Activated T-cell treated with anti-CD3 and anti-CD28 coated beads for 48 hours (primary cell): ENCODE measurements around the gene CD55.
"Not testable (repeated sequence)": the region's sequence is repeated elsewhere in the genome, so short reads cannot be mapped to it uniquely, and the experiment has no call there.

Source experiments
- DNase-seq: peaks from one replicate; pipeline ENCODE4 v3.0.0-alpha.2; 2020; ENCODE audit warnings: low read depth

Gene CD55

DNA sequence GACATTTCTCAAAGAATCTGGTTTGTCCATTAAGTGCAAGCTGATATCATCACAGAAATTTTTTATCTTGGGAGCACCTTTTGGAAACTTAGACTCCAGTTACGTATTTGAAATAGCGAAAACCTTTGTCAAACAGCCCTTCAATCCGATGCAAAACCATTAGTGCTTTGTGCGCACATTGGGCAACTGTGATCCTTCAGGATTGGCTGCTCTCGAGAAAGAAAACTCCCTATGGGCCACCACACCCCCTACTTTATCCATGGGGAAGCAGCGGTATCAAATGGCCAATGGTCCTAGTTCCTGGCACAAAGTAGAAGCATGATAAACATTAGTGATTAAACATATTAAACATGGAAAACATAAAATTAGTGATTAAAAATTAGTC lies 16.0 kb upstream of the CD55 start:
- no peak for DNase-seq

DNA sequence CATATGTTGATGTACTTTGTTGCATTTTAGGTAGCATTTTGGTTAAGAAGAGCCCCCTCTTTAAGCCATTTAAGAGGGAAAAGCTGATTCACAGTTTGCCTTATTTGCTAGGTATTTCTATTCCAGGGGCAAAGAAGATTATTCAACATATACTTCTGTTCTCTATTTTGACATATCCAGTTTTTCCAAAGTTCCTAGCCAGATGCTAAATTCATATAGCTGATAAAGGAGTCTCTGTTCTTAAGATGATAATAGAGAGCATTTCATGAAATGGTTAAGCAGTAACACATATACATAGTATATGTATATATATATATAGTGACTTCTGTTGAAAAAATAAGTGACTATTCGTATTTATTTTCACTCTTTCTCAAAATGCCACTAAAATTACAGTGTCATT lies 15.5 kb upstream of the CD55 start:
- DNase-seq, result no peak

DNA sequence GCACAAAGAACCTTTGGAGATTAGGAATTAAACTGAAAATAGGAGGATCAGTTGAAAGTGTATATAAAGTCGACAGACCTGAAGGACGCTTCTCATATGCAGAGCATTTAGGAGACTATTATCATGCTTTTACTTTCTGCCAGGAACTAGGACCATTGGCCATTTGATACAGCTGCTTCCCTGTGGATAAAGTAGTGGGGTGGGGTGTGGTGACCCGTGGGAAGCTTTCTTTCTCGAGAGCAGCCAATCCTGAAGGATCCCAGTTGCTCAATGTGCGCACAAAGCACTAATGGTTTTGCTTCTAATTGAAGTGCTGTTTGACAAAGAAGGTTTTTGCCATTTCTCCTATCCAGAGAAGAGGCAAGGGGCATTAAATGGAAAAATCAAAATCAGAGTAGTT lies 14.9 kb upstream of the CD55 start:
- no peak for DNase-seq

DNA sequence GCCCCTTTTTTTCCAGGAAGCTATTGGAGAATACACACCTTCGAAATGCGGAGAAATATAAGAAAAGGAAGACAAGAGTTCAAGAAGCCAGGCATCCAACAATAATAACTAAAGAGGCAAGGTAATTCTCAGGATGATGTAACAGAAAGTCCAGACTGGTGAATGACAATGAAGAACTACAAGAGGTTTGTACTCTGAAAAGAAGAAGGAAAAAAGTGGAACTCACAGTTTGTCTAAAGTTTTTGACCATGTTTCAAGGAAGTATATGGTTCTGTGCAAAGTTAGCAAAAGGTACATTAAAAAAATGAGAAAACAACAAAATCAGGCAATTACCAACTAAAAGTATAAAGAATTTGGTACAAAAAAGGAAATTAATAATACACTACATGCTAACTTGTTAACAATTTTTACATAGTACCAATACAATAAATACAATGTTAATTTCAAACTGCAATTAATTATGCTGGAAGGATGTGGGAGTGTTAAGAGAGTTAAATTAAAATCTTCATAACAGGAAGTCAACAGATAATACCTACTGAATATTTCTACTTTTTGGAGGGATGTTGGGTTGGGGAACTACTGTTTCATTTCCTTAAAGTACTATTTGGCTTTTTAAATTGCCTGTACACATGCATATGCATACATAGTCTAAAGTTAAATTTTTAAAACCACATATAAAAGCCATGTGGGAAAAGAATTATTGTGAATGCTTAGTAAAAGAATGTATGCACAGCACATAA lies 12.9 kb upstream of the CD55 start:
- DNase-seq, result no peak

GRCh38 chr1:207309745-207310273 lies 11.7 kb upstream of the CD55 start:
- no peak for DNase-seq

GRCh38 chr1:207311888-207312603 lies 9.4 kb upstream of the CD55 start:
- DNase-seq, result no peak

- DNase-seq, result no peak
These were observed 8.9 kb upstream of the CD55 start for GRCh38 chr1:207312604-207312920.

GRCh38 chr1:207313131-207313530 lies 8.3 kb upstream of the CD55 start:
- DNase-seq, result no peak

DNA sequence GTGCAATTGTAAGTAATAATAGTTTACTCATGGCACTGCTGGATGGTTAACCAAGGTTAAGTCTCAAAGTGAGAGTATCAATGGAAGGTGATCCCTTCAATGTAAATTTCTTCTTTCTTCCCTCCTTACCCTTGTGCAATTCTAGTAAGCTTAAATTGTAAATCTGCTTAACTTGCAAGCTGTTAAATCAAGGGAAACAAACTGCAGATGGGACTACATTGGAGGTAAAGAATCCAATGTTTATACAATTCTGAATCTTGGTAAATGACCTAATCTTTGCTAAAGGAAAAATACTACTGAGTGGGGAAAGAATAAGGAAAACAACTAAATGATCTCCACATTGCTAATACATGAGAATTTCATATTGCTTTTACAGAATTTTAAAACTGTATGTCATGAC lies 6.7 kb upstream of the CD55 start:
- DNase-seq, result no peak

DNA sequence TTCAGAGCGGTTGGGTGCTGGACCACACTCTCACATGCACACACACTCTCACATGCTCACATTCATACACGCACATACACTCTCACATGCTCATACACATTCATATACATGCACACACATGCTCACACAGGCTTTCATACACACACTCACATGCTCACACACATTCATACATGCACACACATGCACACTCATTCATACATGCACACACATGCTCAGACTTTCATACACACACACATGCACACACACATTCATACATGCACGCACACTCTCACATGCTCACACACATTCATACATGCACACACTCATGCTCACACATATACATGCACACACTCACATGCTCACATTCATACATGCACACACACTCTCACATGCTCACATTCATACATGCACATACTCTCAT lies 6.0 kb upstream of the CD55 start:
- no peak for DNase-seq

DNA sequence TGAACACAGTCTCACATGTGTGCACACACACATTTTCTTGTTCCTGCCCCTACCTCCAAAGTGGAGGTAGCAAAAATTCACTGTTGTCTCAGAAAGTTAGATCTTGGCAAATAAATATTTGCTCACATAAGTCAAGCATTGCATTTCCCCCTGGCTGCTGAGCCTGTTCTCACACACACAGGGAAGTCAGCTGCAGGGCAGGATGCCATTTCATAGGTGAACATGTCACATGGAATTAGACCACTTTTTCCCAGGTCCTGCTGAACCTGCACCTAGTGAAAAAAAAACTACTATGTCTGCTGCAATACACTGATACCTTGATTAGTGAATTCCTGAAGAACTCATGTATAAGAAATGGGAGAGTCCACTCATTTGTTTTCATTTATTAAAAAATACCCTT lies 5.3 kb upstream of the CD55 start:
- no peak for DNase-seq

DNA sequence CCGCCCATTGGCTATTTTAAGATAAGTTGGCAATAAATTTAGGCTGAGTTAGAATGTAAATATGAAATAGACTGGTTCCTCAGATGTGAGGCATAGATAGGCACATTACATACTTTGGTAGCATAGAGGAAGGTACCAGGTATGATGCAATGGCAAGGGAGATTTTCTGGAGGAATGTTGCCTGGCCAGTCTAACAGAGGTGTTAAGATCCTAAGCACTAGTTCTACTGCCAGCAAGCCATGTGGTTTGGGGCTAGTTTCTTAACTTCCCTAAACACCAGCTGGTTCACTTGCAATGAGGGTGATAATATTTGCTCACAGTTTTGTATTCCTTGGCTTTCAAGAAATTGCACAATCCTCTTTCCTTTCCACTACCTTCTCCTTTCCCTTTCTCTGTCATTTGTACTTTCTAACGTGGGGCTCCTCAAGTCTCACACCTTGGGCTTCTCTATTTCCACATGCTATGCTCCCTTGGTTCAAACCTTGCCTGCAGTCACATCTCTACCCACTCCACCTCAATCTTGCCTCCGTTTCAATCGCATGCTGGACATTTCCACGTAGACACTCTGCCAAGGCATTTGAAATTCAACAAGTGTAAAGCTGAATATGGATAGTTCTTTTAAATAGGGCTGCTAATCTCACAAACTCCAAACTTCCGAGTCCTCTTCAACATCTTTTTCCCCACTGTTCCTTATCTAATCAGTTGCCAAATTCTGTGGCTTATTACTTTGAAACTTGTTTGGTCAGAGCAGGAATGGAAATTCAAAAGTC lies 4.7 kb upstream of the CD55 start:
- DNase-seq, result no peak

GRCh38 chr1:207317561-207317960 lies 3.9 kb upstream of the CD55 start:
- no peak for DNase-seq

- DNase-seq, result no peak
These were observed 3.3 kb upstream of the CD55 start for GRCh38 chr1:207318072-207318619.

- no peak for DNase-seq
These were observed 2.3 kb upstream of the CD55 start for GRCh38 chr1:207319199-207319598.

DNA sequence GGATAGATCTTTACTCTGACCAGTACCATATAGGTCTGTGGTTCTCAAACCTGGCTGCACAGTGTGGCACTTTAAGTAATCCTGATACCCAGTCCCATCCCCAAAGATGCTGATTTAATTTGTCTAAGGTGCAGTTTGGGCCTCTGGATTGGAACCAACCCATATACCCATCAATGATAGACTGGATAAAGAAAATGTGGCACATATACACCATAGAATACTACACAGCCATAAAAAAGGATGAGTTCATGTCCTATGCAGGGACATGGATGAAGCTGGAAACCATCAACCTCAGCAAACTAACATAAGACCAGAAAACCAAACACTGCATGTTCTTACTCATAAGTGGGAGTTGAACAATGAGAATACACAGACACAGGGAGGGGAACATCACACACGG lies 1.4 kb upstream of the CD55 start:
- DNase-seq, result not testable (repeated sequence)

DNA sequence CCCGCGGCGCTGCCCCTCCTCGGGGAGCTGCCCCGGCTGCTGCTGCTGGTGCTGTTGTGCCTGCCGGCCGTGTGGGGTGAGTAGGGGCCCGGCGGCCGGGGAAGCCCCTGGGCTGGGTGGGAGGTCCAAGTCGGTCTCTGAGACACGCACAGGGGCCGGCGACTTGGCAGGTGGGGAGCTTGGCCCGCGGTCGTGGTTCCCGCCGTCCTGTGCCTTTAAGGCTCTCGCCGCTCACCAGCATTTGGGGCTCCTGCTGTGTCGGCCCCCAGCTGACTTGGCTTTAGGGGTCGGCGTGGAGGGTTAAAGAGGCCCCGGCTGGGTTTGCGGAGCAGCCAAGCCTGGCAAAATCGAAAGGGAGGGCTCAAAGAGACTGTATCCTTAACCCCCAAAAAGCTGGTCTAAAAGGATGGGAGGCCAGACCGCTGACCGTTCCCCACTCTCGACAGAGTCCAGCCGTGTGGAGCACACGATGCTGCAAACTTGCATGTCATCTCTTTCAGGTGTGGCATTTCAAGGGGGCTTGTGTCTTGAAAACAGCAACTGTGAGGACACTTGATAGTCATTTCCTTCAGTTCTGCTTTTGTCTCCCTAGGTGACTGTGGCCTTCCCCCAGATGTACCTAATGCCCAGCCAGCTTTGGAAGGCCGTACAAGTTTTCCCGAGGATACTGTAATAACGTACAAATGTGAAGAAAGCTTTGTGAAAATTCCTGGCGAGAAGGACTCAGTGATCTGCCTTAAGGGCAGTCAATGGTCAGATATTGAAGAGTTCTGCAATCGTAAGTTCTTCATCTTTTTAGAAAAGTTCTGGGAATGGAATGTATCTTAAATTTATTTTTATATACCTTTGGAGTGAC lies 540 bp downstream of the CD55 start:
- no peak for DNase-seq

DNA sequence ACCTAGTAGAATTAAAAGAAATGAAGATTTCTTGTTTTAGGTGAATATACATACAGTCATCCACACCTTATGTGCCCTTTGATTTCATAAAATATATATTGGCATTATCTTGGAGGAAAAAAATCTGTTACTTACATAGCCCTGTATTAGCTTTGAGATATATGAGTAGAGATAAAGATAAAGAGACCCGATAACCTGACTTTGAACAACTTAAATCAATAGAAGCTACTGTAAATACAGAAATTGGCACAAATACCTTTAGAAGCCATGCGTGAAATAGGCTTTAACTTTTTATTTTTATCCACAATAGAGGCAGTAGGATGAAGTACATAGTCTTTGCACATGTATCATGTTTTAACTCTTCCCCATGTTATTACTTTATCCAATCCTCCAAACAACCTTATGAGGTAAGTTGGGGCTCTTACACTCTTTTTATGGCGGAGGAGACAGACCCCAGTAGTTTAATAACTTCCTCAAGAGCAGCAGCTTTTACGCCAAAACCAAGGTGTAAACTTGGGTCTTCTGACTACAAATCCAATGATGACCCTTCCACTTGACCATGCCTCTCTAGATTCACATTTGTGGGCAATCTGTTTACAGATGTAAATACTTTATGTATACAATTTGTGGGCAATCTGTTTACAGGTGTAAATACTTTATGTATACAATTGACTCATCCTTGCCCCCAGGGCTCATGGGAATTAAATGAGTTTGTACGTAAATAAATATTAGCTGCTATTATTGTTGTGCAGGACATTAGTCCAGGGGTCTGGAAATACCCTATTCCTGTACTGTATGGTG lies 2.1 kb downstream of the CD55 start:
- no peak for DNase-seq

- no peak for DNase-seq
These were observed 6.5 kb downstream of the CD55 start for GRCh38 chr1:207328004-207328403.

- DNase-seq, result no peak
These were observed 7.5 kb downstream of the CD55 start for GRCh38 chr1:207328908-207329440.

GRCh38 chr1:207329469-207329868 lies 8.0 kb downstream of the CD55 start:
- no peak for DNase-seq
